PFSK-1 (cell line): ENCODE data around the gene F10.

Experiments used
- POLR2AphosphoS5 ChIP-seq: IDR thresholded peaks from 2 replicates; pipeline ENCODE4 v1.6.1; 2012; ENCODE audit warnings: low read depth, mild to moderate bottlenecking, control low read depth, low read length, moderate library complexity
- TF ChIP-seq, protein P1 (sequence below), 2 experiments: IDR thresholded peaks; 2 replicates each; pipeline versions ENCODE4 v1.6.1 to v1.8.0; 2011 to 2012; ENCODE audit warnings: low read depth in 2 of 2, low read length in 2 of 2, control low read depth in 1 of 2, inconsistent platforms in 1 of 2, mild to moderate bottlenecking in 1 of 2, moderate library complexity in 1 of 2; ENCODE audit not compliant: insufficient read depth in 1 of 2

GRCh38 chr13:113187263-113187669, 64.7 kb downstream of the F10 start:
- no peak for TF ChIP-seq POLR2AphosphoS5
- TF ChIP-seq, protein P1, sequence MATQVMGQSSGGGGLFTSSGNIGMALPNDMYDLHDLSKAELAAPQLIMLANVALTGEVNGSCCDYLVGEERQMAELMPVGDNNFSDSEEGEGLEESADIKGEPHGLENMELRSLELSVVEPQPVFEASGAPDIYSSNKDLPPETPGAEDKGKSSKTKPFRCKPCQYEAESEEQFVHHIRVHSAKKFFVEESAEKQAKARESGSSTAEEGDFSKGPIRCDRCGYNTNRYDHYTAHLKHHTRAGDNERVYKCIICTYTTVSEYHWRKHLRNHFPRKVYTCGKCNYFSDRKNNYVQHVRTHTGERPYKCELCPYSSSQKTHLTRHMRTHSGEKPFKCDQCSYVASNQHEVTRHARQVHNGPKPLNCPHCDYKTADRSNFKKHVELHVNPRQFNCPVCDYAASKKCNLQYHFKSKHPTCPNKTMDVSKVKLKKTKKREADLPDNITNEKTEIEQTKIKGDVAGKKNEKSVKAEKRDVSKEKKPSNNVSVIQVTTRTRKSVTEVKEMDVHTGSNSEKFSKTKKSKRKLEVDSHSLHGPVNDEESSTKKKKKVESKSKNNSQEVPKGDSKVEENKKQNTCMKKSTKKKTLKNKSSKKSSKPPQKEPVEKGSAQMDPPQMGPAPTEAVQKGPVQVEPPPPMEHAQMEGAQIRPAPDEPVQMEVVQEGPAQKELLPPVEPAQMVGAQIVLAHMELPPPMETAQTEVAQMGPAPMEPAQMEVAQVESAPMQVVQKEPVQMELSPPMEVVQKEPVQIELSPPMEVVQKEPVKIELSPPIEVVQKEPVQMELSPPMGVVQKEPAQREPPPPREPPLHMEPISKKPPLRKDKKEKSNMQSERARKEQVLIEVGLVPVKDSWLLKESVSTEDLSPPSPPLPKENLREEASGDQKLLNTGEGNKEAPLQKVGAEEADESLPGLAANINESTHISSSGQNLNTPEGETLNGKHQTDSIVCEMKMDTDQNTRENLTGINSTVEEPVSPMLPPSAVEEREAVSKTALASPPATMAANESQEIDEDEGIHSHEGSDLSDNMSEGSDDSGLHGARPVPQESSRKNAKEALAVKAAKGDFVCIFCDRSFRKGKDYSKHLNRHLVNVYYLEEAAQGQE (IDR thresholded peaks at IDR 0.05; ENCODE audit: insufficient read depth in 1 of 2, low read depth in 2 of 2, low read length in 2 of 2): no peak
